Activated CD8-positive, alpha-beta memory T cell treated with anti-CD3 and anti-CD28 coated beads for 24 hours (primary cell): ENCODE measurements around the gene CIBAR2.
"Not testable (repeated sequence)": the region's sequence is repeated elsewhere in the genome, so short reads cannot be mapped to it uniquely, and the experiment has no call there.

Source experiments
- DNase-seq: peaks from one replicate; pipeline ENCODE4 v3.0.0-alpha.2; 2020

Gene CIBAR2

DNA sequence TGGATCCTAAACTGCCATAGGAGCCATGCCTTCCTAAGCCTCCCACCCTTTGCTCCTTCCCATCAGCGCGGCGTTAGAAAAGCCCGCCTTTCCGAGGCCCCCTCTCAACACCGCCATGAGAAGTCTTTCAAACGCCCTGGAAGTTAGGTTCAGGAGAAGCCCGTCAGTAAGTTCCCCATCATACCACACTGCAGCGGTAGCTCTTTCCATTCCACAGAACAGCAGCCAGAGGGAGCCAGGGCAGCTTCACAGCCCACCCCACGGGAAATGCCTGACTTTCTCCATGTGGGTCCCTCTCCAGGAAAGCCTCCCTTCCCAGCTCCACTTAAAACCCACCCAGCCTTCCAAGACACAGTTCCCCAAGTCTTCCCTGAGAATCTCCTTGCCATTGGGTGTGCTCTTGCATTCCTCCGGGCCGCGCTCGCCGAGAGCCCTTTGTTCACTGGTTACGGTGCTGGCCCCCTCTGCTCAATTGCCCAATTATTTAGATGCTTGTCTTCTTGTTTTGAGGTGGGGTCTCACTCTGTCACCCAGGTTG is 56.0 kb downstream of the CIBAR2 start:
- no peak for DNase-seq

DNA sequence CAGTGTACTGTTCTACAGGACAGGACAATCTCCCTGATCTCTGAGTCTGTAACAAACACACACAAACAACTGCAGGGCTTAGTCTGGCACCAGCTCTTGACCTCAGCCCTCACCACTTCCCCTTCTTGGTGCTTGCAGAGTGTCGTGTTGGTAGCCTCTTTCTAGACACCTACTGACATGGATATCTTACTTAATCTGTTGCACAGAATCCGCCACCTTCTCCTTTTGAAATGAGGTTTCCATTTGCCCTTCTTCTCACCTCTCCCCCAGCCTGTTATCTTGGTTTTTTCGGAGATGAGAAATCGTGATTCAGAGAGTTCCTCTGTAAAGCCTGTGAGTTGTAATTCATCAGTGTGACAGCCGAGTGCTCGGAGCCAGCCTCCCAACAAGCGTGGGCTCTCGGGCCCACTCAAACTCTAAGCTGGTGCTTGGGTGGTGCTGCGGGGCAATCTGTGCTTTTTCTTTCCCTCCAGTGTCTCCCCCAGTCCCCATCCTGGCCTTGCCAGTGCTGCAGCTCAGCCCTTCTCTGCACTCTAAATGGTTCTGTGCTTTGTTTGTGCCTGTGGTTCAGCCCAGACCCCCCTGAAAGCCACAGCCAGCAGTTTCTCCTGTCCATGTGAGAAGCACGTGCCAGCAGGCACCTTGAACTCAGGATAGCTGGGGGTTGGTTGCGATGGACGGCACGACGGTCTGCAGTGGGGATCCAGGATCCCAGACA is 56.6 kb downstream of the CIBAR2 start:
- DNase-seq: peak; percentile 83

DNA sequence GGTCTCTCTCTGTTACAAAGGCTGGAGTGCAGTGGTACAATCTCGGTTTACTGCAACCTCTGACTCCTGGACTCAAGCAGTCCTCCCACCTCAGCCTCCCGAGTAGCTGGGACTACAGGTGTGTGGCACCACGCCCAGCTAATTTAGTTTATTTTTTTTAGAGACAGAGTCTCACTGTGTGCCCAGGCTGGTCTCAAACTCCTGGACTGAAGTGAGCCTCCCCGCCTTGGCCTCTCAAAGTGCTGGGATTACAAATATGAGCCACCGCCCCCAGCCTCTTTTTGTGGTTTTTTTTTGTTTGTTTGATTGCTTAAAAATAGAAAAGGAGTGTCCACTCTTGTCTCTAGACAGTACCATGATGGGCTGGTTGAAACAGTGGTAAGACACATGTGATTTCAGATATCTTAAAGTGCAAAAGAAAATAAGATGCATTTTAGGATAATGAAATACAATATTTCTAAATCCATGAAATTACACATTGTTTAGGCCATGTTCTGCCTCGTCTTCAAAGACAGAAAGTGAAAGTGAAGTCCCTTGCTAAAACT is 57.3 kb downstream of the CIBAR2 start:
- DNase-seq: no peak

DNA sequence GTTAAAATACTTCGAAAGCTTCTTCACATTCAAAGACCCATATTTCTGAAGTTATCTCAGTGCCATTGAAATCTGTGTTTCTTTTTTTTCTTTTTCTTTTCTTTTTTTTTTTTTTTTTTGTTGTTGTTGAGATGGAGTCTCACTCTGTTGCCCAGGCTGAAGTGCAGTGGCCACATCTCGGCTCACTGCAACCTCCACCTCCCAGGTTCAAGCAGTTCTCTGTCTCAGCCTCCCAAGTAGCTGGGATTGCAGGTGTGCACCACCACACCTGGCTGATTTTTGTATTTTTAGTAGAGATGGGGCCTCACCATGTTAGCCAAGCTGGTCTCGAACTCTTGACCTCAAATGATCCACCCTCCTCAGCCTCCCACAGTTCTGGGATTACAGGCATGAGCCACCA is 58.0 kb downstream of the CIBAR2 start:
- DNase-seq: not testable (repeated sequence)

DNA sequence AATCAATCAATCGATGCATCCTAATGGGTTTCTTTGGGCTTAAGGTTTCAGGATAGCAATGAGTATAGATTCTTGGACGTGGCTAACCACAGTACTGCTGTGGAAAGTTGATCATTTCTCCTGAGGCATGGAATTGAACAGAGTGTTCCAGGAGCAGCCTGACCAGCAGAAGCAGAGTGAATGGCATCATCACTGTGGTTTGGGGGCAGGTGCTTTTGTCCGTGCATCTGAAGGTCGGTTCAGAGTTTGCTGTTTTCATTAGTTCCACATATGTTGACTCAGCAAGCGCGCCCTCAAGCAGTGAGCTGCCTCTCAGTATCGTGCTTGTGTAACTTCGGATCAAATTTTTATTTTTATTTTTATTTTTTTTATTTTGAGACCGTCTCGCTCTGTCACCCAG is 59.7 kb downstream of the CIBAR2 start:
- DNase-seq: no peak

DNA sequence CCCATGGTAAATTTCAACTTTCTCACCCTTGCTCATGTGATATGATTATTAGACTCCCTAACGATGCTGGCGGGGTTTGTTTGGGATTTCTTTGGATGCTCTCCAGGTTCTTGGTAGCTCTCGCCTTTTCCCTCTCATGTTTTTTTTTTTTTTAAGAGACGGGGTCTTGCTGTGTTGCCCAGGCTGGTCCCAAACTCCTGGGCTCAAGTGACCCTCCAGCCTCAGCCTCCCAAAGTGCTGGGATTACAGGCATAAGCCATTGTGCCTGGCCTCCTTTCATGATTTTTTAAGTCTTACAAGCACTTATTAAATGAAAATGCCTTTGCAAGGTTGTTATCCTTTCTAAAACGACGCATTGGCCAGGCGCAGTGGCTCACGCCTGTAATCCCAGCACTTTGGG is 60.6 kb downstream of the CIBAR2 start:
- DNase-seq: no peak

DNA sequence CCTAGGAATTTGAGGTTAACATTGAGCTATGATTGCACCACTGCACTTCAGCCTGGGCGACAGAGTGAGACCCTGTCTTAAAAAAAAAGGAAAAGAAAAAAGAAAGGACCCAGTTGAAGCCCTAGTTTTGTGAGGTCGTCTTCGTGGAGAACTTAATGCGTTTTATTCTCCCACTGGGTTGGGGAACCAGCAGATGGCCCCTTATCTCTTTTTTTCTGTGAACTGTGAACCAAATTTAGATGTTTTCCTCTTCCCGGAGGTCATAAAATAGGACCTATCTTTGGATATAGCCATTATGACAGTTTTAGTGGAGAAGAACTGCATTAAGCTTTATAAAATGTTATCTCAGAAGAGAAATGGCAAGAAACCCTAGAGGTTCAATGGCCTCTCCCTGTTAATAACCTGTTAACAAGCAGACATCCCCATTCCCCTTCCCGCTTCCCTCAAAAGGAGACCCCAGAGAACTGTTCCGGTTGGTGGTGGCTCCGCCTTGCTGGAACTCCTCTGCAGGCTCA is 61.1 kb downstream of the CIBAR2 start:
- no peak for DNase-seq

DNA sequence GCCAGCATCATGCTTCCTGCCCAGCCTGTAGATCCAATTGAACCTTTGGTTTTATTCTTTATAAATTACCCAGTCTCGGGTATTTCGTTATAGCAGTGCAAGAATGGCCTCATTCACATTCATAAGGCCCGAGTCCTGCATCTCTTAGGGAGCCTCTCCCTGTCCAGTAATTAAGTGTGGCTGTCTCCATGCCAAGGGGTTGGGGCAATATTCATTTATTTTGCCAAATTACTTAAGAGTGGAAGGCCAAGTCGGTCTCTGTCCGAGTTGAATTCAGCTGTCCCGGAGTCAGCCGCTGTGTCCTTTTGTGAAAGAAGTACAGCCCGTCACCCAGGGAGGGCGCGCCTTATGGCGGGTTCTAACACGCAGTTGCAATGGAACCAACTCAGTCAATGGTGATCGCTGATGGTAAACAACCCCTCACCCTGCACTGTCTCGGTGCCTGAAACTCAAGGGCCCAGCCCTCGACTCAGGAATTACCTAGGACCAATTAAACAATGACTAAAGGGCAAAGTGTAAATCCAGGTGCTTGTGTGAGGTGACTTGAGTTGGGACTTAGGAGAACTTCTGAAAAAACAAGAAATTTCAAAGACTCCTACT is 62.5 kb downstream of the CIBAR2 start:
- no peak for DNase-seq

DNA sequence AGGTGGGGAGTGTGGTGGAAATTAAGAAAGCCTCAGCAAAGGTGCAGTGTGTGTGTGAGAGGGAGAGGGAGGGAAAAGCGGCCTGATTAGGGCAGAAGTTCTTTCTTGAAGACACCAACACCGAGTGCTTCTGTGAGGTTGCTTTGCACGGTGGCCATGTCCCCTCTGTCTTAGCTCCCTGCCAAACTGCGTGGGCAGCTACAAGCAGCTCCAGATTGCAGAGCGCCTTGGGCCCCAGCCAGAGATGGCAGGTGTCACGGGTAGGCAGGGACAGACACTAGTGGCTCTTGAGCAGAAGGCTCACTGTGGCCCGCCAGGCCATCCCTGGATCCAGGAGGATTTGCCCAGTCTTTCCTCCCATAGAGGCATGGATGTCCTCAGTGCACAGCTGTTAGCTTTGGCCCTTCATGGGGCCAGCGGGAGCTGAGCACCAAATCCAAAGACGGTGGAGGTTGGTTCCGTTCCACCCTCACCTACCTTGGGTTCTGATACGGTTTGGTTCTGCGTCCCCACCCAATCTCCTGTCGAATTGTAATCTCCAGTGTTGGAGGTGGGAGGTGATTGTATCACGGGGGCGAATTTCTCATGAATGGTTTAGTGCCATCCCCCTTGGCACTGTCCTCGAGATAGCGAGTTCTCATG is 63.2 kb downstream of the CIBAR2 start:
- no peak for DNase-seq
